Thyroid gland (tissue), 4 donors: ENCODE measurements around the gene MED20. TPM values are rescaled to one million over a fixed set of nuclear protein-coding genes. Genes with fewer than 3 reads are reported as not detected.
"Not testable (repeated sequence)": the region's sequence is repeated elsewhere in the genome, so short reads cannot be mapped to it uniquely, and the experiment has no call there.

Source experiments
- DNase-seq, 2 donors: peaks; one replicate each; pipeline ENCODE4 v3.0.0-alpha.2; 2019
- H3K27ac ChIP-seq, 3 donors: fragments of 200-600 bp; sonication (generic); 1 replicate in 2 of 3; 2 replicates in 1 of 3; pipeline ENCODE4 v1.5.1; 2016 to 2019; ENCODE audit warnings: mild to moderate bottlenecking in 1 of 3, moderate library complexity in 1 of 3
- H3K27me3 ChIP-seq: fragments of 200-600 bp; sonication (generic); one replicate; pipeline ENCODE4 v1.5.1; 2019
- H3K36me3 ChIP-seq, 2 donors: fragments of 200-600 bp; sonication (generic); one replicate each; pipeline ENCODE4 v1.5.1; 2016 to 2019
- H3K4me1 ChIP-seq, 2 donors: fragments of 200-600 bp; sonication (generic); one replicate each; pipeline ENCODE4 v1.5.1; 2017 to 2019
- H3K4me3 ChIP-seq, 3 donors: fragments of 200-600 bp; sonication (generic); replicated peaks in 1 of 3; 1 replicate in 2 of 3; 2 replicates in 1 of 3; pipeline ENCODE4 v1.5.1; 2016; ENCODE audit warnings: mild to moderate bottlenecking in 1 of 3
- H3K9me3 ChIP-seq: fragments of 200-600 bp; sonication (generic); one replicate; pipeline ENCODE4 v1.5.1; 2017
- POLR2A ChIP-seq, 2 donors: fragments of 450-650 bp; IDR thresholded peaks; one replicate each; pipeline ENCODE4 v1.6.1; 2017; ENCODE audit warnings: antibody characterized with exemption in 2 of 2, mild to moderate bottlenecking in 2 of 2, moderate library complexity in 1 of 2
- WGBS, 2 donors: methylation state at CpG; one replicate each; pipeline ENCODE4 v1.1.5; 2017; 5-methylcytosine and 5-hydroxymethylcytosine counted together
- intact Hi-C: fragments of 100-400 bp; cut with DNase I; formaldehyde crosslinking; loops from one replicate; pipeline ENCODE4 v1.15.1; 2023
- total RNA-seq, 4 donors: library from RNA; depleted of rRNA; stranded (reverse); fragments of >200 nt; gene quantifications; one replicate each; pipeline ENCODE4 v1.2.3, GENCODE V29; 2016
- TF ChIP-seq, protein P1 (sequence below), 6 experiments: fragments of 200-600 bp in 3 of 6; fragments of 450-650 bp in 3 of 6; sonication (generic) in 3 of 6; IDR thresholded peaks; one replicate each; pipeline ENCODE4 v1.5.1; 2016 to 2019; ENCODE audit warnings: antibody characterized with exemption in 6 of 6, mild to moderate bottlenecking in 2 of 6, inconsistent platforms in 1 of 6, moderate library complexity in 1 of 6

Gene MED20
- total RNA-seq, 4 donors from 2014 or later = 20.6 to 27.1 (median 24.3) TPM

DNA sequence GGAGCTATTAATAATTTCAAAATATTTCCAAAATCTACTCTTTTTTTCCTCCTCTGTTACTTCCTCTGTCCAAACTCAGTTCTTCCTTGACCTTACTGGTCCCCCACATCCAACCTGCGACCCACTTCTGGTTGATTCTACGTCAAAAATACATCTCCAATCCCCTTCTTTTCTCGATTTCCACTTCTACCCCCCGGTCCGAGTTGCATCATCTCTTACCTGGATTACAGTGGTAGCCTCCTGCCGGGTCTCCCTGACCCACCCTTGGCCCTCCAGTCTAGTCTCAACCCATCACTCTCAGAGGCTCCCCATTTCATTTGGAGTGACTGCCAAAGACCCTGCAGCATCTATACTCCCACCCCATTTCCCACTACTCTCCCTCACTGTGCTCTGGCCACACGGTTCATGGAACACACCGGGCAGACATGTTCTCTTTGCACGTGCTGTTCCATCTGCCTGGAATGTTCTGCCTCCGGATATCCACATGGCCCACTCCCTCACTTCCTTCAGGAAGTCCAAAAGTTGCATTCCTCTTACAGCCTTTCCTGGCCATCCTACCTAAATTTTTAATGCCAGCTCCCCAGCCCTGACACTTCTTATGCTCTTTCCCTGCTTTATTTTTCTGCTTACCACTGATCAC lies 26.8 kb upstream of the MED20 start:
- Histone ChIP-seq H3K27me3 (no peaks in the 10 kb centered on the region), H3K36me3 (no peaks in the 10 kb centered on the region), H3K27ac (no peak overlapping the region), H3K4me1 (no peaks in the 10 kb centered on the region), H3K4me3 (no peak overlapping the region), H3K9me3 (no peaks in the 10 kb centered on the region)
- TF ChIP-seq POLR2A (IDR thresholded peaks at IDR 0.05) = no peak
- TF ChIP-seq, protein P1, sequence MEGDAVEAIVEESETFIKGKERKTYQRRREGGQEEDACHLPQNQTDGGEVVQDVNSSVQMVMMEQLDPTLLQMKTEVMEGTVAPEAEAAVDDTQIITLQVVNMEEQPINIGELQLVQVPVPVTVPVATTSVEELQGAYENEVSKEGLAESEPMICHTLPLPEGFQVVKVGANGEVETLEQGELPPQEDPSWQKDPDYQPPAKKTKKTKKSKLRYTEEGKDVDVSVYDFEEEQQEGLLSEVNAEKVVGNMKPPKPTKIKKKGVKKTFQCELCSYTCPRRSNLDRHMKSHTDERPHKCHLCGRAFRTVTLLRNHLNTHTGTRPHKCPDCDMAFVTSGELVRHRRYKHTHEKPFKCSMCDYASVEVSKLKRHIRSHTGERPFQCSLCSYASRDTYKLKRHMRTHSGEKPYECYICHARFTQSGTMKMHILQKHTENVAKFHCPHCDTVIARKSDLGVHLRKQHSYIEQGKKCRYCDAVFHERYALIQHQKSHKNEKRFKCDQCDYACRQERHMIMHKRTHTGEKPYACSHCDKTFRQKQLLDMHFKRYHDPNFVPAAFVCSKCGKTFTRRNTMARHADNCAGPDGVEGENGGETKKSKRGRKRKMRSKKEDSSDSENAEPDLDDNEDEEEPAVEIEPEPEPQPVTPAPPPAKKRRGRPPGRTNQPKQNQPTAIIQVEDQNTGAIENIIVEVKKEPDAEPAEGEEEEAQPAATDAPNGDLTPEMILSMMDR (IDR thresholded peaks at IDR 0.05) = no peak
- intact Hi-C loops = no loop called here
- no peak for DNase-seq
- 82 to 84% methylated on average over 10 of the region's 10 CpGs for WGBS, 2 donors

DNA sequence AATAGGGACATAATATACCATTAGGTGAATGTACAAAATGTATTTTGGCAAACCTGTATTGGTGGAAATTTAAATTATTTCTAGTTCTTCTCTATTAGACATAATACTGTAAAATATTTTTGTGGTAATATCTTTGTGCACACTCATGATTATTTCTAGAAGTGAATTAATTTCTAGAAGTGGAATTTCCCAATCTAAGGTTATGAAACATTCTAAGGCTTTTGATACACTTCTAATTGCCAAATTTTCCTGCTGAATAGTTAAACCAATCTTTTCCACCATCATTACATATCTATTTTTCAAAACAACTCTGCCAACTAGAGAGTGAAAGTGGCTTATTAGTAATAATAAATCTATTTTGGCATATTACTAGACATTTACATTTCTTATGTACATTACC lies 22.5 kb upstream of the MED20 start:
- Histone ChIP-seq H3K27me3 (no peaks in the 10 kb centered on the region), H3K4me1 (peaks cover 20 to 28% of the 10 kb centered on the region in 2 donors), H3K27ac (no peak overlapping the region), H3K4me3 (no peak overlapping the region), H3K36me3 (no peaks in the 10 kb centered on the region), H3K9me3 (no peaks in the 10 kb centered on the region)
- no peak for DNase-seq
- intact Hi-C loops = no loop called here
- TF ChIP-seq, protein P1 (IDR thresholded peaks at IDR 0.05) = no peak
- TF ChIP-seq POLR2A (IDR thresholded peaks at IDR 0.05) = no peak

DNA sequence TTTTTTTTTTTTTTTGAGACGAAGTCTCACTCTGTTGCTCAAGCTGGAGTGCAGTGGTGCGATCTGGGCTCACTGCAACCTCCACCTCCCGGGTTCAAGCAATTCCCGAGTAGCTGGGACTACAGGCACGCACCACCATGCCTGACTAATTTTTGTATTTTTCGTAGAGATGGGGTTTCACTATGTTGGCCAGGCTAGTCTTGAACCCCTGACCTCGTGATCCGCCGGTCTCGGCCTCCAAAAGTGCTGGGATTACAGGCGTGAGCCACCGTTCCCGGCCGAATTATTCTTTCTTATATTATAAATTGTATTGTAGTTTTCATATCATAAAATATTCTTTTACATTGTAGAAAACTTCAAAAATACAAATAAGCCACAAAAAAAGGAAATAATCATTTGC lies 21.9 kb upstream of the MED20 start:
- H3K4me1 ChIP-seq = peaks cover 20 to 34% of the 10 kb centered on the region in 2 donors
- WGBS, 2 donors = 93 to 94% methylated on average over 14 of the region's 14 CpGs

DNA sequence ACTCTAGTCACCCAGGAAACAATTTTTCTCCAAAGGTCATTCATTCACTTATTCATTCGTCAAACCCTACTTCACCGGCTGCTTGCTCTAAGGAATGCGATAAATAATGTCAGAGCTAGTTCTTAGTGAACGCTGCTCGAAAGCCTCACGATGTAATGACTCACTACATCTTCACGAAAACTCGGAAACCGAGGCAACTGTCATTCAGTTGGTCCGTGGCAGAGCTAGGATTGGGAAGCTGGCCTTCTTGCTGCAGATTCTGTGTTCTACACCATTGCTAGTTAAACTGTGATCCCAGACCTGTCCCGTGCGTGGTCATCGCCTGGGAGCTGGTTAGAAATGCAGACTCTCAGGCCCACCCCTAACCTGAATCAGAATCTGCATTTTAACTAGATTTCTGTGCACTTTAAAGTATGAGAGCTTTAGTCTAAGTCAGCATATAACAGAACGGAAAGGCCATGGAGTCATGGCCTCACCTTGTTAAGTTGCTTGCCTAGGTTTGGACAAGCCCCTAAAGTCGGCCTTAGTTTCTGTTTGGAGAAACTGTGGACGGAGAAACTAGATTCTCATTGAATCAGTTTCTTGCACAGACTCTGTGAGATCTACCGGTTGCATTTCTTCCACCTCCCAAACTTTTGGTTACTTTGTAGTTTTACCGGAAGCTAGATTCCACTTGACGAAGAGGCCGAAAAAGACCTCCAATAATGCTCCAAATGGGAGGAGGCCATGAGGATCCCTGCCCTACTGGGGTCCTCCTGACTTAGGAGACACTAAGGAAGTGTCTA lies 21.3 kb upstream of the MED20 start:
- Histone ChIP-seq H3K27me3 (no peaks in the 10 kb centered on the region), H3K9me3 (no peaks in the 10 kb centered on the region), H3K4me1 (peaks cover 20 to 38% of the 10 kb centered on the region in 2 donors), H3K36me3 (no peaks in the 10 kb centered on the region), H3K4me3 (peak overlapping the region in 2 of 3 donors; percentile 3 to 44), H3K27ac (peak overlapping the region in 2 of 3 donors; percentile 42 to 61)
- intact Hi-C loops = no loop called here
- no peak for TF ChIP-seq POLR2A (IDR thresholded peaks at IDR 0.05)
- TF ChIP-seq, protein P1 (IDR thresholded peaks at IDR 0.05) = no peak
- DNase-seq = no peak
- WGBS, 2 donors = 38 to 44% methylated on average over 20 of the region's 20 CpGs

More for the DNA sequence above, 21.9 kb upstream of the MED20 start:
- intact Hi-C loops, H3K4me3 ChIP-seq, H3K9me3 ChIP-seq, H3K27ac ChIP-seq, DNase-seq, H3K27me3 ChIP-seq, H3K36me3 ChIP-seq: not testable (repeated sequence)

DNA sequence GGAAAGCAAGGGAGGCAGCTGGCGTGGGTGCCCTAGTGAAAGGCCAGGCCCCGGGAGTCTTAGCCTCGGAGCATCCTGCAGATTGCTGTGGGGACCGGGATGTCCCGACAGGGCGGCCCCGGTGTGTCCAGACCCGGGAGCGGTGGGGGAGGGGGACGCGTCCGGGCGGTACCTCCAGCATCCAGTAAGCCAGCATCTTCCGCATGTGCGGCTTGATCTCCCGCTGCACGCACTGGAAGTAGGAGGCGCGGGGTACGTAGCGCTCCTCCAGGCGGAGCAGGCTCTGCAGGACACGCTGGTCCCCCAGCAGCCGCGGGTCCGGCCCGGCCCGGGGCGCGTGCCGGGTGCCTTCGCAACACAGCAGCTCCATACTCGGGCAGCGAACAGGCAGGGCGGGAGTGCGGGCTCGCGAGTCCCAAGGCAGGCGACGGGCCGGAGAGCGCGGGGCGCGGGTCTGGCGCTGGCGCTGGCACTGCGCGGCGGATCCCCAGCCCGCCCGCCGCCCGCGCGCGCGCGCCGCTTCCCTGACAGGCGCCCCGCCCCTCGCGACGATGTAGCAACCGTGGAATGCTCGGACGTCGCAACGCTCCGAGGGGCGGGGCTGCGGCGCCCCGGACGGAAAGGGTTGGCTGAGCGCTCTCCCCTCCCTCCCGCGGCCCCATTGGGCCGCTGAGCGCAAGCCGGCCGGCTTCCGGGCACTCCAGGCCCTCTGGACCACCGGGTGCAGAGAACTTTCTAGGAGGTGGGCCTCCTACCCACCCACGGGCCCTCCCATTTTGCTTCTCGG lies 20.5 kb upstream of the MED20 start, which contains the start of gene CCND3:
TSS of gene CCND3 (minus strand) at position 529 of the 787 bp plus-strand sequence. CDS start at position 370, 159 bp downstream.
- H3K4me3 ChIP-seq = peak within 1 kb of the TSS in 2 of 3 donors; percentile 44 to 72
- H3K27ac ChIP-seq = peak within 1 kb of the TSS; percentile 23 to 74 (median 69)
- H3K9me3 ChIP-seq = no peaks in the 10 kb centered on the region
- peaks cover 0 to 4% of the 10 kb centered on the region in 2 donors for H3K36me3 ChIP-seq
- peak in 1 of 2 donors; percentile 85 for TF ChIP-seq POLR2A (IDR thresholded peaks at IDR 0.05)
- TF ChIP-seq, protein P1 (IDR thresholded peaks at IDR 0.05) = no peak
- H3K27me3 ChIP-seq = no peaks in the 10 kb centered on the region
- H3K4me1 ChIP-seq = peaks cover 20 to 38% of the 10 kb centered on the region in 2 donors
- 0% methylated on average over 7 to 8 of the region's 87 CpGs for WGBS, 2 donors
- peak; percentile 94 to 95 for DNase-seq
- intact Hi-C loops = no loop called here
